B cell (primary cell): ENCODE measurements around the gene MBNL1.

Experiments used
- CTCF ChIP-seq: fragments of 200-600 bp; IDR thresholded peaks from one replicate; pipeline ENCODE4 v1.8.0; 2022; ENCODE audit warnings: antibody characterized with exemption, mild to moderate bottlenecking
- EZH2 ChIP-seq: IDR thresholded peaks from 2 replicates; pipeline ENCODE4 v1.6.1; 2012; ENCODE audit warnings: borderline replicate concordance, low read depth, mild to moderate bottlenecking, moderate library complexity, low read length; ENCODE audit not compliant: insufficient read depth, poor library complexity, severe bottlenecking

DNA sequence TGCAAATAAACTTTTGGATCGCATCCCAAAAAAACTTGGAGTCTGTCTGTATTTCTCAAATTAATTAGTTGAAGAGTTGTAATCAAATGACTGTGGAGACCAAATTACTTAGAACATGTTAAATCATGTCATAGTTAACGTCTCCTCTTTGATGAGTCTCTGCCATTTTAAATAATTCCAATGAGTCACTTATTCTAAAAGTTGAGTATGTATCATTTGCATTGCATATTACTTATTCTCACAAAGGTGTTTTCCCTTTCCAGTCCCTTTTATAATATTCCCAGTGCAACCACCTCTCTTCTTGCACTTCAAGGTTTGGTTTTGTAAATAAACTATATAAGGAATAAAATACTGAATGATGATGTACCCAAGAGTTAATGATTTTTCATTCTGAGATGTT lies 36.0 kb upstream of the MBNL1 start:
- TF ChIP-seq CTCF (no peak), EZH2 (no peak)
